ENCODE data around the gene PDCD1LG2. TPM values are rescaled to one million over a fixed set of nuclear protein-coding genes. Genes with fewer than 3 reads are reported as not detected.

PDCD1LG2 gene
- polyA plus RNA-seq, 1 of the 3 experiments (the other 2 are of a cell fraction), result 11.1 TPM

GRCh38 chr9:5614985-5615384 lies 104.7 kb downstream of the PDCD1LG2 start:
- 95% methylated on average over 3 of the region's 3 CpGs for WGBS (ENCODE audit: low lambda C conversion rate)
- H3K4me3 ChIP-seq (ENCODE audit: low read depth in 2 of 2, low read length in 1 of 2), result no peak overlapping the region
- ChIA-PET POLR2A (no interaction called here), CTCF (interaction anchor here (1.7 kb wide), 1 partner anchor 15 kb away, joined by 6 read pairs; no protein-coding TSS in a partner anchor)
- DNase-seq, result no peak
- H4K20me1 ChIP-seq (ENCODE audit: insufficient read depth), result no peaks in the 10 kb centered on the region
- no peaks in the 10 kb centered on the region for H3K9me2 ChIP-seq
- H3K79me2 ChIP-seq (ENCODE audit: insufficient read depth), result peaks cover 5% of the 10 kb centered on the region
- peaks cover 0 to 3% of the 10 kb centered on the region in 2 experiments for H3K36me3 ChIP-seq (replicated peaks in 1 of 2; ENCODE audit: control insufficient read depth in 1 of 2, insufficient read depth in 2 of 2, low read length in 1 of 2)
- H3K9ac ChIP-seq, result no peak overlapping the region
- no peaks in the 10 kb centered on the region for H3K9me3 ChIP-seq
- TF ChIP-seq ZBTB33 (IDR thresholded peaks at IDR 0.05; ENCODE audit: borderline replicate concordance, low read depth), result no peak
- TF ChIP-seq USF1 (IDR thresholded peaks at IDR 0.05; ENCODE audit: borderline replicate concordance, low read depth), result no peak
- no peak for TF ChIP-seq YY1 (IDR thresholded peaks at IDR 0.05; ENCODE audit: low read depth)
- TF ChIP-seq FOXJ3 (CRISPR knock-in tag; IDR thresholded peaks at IDR 0.05), result no peak
- no peak for TF ChIP-seq FOSL2 (IDR thresholded peaks at IDR 0.05; ENCODE audit: borderline replicate concordance, low read depth)
- no peak for TF ChIP-seq REST (IDR thresholded peaks at IDR 0.05; ENCODE audit: low read depth, low read length)
- no peak for TF ChIP-seq RCOR1 (IDR thresholded peaks at IDR 0.05; ENCODE audit: low read length)
- TF ChIP-seq RFX5 (IDR thresholded peaks at IDR 0.05; ENCODE audit: low read length), result no peak
- TF ChIP-seq POLR2AphosphoS5 (IDR thresholded peaks at IDR 0.05; ENCODE audit: low read depth, low read length), result no peak
- TF ChIP-seq USF2 (IDR thresholded peaks at IDR 0.05; ENCODE audit: borderline replicate concordance, low read depth, low read length), result no peak
- no peak for TF ChIP-seq SMC3 (IDR thresholded peaks at IDR 0.05; ENCODE audit: low read depth, low read length)
- TF ChIP-seq PBX3 (IDR thresholded peaks at IDR 0.05), result no peak
- no peak for TF ChIP-seq CTCF (IDR thresholded peaks at IDR 0.05)
- TF ChIP-seq IRF3 (IDR thresholded peaks at IDR 0.05; ENCODE audit: low read depth, low read length), result no peak
- no peak for TF ChIP-seq FOXM1 (IDR thresholded peaks at IDR 0.05; ENCODE audit: low read depth)
- no peak for TF ChIP-seq ELF1 (IDR thresholded peaks at IDR 0.05)
- no peaks in the 10 kb centered on the region for H3K27me3 ChIP-seq (ENCODE audit: insufficient read depth)
- no peak overlapping the region for H3K27ac ChIP-seq (ENCODE audit: low read depth in 2 of 2, low read length in 1 of 2)
- no peak overlapping the region for H3K4me2 ChIP-seq
- H3F3A ChIP-seq (replicated peaks; ENCODE audit: insufficient read depth), result peaks cover 4% of the 10 kb centered on the region
- no peak overlapping the region for H2AFZ ChIP-seq (ENCODE audit: low read depth)
- no peaks in the 10 kb centered on the region for H3K4me1 ChIP-seq (ENCODE audit: control insufficient read depth in 1 of 2, insufficient read depth in 2 of 2, low read depth in 1 of 2, low read length in 1 of 2)

Data from SK-N-SH (cell line).